SW 1271 (cell line): Measurements from ENCODE around the gene PNKD.

ENCODE experiments used
- DNase-seq, 2 experiments: peaks; one replicate each; lab custom pipeline; 2025; lab: John Stamatoyannopoulos, UW

PNKD gene

DNA sequence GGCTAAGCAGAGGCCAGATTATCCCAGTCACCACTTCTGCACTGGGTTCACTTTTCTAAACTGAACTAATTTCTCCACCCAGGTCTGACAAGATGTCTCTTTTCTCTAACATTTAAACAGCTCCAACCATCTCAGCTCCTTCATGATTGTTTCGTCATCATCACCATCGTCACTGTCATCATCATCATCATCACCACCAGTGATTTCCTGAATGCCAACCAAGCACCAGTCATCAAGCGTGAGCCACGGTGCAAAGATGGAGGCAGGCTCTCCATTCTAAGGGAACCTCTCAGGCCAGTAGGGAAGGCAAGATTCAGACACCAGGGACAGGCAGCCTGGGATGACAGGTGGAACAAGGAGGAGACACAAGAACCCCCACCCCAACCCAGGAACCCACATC lies 47.5 kb downstream of the PNKD start:
- no peak for DNase-seq

DNA sequence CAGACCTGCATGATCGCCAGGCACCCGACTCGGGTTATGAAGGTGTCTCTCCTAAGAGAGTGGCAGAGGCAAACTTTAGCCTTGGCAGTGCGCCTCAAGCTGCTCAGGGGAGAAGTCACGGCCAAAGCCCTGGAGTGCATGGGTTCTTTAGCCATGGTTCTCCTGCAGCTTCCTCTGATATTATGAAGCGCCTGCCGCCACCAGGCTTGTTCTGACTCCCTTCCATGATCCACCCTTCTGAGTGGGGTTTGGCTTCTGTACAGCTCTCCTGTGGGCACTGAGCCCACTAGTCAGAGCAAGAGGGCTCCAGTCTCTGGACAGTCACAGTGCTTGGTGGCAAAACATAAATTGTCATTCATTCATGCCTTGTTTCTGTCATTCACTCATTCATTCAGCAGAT lies 47.9 kb downstream of the PNKD start:
- no peak for DNase-seq

DNA sequence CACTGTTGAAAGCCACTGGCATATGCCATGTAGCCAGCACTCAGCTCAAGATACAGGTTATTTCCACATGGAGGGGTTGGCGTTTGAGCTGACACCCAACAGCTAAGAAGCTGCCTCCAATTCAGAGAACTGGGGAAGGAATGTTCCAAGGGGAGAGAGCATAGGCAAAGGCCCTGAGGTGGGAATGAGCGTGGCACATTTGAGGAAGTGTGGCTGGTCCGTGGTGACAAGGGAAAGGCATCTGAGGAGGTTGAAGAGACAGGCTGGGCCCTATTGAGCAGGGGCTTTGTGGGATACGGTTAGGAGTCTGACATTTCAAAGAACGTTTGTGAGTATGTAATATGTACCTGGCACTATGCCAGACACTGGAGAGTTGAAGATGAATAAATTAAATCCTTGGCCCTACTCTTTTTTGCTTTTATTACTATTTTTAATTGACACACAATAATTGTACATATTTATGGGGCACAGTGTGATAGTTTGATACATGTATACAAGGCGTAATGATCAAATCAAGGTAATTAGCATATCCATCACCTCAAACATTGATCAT lies 49.6 kb downstream of the PNKD start:
- DNase-seq = no peak

DNA sequence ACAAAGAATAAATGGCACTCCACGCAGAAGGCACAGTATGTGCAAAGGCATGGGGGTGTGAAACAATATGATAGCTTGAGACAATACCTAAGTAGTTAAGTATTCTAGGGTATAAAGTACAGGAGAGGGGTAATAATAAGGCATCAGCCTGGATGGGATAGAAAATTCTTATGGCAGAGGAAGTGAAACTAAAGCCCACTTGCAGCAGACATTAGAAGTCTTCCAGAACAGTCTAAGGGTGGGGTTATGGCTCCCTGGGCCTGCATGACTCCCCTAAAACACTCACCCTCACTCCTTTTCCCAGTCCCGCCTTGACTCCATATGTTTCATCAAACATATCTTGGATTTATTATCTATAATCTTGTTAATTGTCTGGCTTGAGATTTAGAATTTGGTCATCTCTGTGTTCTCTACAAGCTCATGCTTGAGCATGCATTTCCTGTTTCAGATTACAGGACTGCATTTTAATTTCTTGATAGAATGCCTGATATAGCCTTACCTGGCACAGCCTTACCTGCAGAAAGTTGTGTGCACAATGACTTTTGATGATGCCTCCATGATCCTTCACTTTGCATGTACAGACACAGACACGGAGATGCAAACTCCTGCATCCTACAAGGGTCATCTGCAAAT lies 50.5 kb downstream of the PNKD start:
- DNase-seq = no peak

DNA sequence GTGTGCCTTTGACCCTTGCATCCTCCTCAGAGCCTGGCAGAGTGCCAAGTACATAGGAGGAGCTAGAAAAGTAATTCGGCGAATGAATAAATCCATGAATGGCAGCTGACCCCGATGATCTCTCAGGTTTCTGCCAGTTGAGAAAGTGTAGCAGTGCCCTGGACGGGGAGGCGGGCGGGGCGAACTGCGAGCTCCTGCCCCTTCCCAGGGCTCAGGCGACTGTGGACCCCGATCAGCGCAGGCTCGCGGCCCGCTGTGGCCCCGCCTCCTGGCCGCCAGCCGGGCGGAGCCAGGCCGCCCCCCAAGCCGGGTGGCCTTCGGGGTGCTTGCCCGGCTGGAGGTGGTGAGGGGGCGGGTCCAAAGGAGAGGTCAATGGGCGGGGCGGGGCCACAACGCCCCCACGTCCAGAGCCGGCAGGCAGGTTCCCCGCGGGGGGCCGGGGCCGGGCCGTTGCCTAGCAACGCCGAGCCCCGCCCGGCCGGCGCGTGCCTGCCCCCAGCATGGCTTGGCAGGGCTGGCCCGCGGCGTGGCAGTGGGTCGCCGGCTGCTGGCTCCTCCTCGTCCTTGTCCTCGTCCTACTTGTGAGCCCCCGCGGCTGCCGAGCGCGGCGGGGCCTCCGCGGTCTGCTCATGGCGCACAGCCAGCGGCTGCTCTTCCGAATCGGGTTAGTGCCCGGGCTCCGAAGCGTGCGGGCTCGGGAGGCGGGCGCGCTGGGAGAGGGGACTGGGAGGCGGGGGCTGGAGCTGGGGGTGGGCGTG lies 52.6 kb downstream of the PNKD start:
- DNase-seq = peak; percentile 31 to 78

DNA sequence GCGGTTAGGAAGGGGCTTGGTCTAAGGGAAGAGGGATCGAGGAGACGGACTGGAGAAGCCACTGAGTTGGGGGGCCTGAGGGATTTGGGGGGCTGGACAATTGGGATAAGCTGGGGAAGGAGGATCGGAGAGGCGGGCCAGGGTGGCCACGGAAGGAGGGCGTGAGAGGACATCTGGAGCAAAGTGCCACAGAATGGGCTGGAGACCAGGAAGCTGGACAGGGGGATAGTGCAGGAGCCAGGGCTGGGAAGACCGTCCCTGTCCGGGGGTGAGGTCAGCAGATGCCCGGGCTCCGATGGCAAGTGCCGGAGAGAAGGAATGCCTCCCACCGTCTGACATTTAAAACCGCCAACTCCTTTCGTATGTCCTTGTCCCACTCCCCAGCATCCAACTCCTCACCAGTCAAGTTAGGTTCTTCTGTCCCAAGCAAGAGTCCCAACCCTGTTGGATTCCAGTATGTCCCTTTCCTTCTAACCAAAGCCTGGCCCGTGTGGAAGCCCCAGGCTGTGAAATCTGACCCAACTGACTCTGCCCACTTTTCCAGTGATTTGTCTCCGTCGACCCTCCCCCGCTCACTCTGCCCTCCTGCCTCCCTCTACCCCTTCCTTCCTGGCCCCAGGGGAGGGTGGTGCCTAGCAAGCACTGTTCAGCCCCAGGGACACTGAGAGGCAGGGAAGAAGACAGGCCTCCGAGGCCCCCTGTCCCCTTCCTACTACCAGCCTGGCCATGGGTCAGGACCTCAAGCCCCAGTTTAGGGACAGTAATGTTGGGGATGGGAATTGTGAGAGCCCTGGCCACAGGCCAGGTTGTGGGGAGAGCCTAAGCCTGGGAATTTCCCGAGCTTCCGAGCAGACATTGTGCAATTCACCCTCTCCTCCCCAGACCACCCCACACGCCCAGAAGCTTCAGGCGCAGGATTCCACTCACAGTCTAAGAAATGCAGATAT lies 53.5 kb downstream of the PNKD start:
- DNase-seq = peak; percentile 23 to 56

DNA sequence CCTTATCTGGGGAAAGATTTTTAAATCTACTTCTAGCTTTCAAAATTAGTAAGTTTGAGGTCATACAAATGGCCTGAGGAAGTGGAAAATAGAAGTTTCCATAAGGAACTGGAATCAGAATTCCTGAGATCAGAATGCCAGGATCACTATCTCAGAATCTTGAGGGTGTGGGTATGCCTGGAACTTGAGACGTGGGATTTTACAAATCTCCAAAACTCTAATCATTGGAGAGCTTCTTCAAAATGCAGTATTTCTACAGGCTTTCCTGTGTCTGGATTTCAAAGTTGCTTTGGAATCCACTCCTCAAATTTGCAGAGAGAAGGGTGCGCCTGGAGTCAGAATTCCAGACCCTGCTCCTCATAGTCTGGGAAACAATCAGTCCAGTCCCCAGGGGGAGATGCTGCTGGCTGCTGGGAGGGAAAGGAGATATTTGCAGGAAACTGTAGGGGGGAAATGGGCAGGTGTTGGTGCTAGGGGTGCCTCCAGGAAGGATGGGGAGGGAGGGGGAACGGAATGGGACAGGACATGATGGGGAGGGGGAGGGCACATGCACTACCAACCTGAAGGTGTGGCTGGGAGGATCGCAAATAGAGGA lies 55.3 kb downstream of the PNKD start:
- no peak for DNase-seq

DNA sequence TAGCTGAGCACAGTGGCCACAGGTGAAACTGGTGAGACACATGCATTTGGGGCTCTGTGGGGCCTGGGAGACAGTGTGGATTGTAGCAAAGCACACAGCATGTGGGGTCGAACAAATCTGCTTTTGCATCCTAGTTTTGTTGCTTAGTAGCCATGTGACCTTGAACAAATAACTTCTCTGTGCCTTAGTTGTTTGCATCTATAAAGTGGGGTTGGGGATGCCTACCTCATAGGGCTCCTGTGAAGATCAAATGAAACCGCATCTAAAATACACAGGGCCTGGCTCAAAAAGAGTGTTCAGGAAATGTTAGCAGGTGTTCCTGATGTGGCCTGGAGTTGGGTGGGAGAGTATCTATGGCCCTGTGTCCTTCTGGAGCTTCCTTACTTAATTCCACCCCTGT lies 56.0 kb downstream of the PNKD start:
- DNase-seq = no peak

DNA sequence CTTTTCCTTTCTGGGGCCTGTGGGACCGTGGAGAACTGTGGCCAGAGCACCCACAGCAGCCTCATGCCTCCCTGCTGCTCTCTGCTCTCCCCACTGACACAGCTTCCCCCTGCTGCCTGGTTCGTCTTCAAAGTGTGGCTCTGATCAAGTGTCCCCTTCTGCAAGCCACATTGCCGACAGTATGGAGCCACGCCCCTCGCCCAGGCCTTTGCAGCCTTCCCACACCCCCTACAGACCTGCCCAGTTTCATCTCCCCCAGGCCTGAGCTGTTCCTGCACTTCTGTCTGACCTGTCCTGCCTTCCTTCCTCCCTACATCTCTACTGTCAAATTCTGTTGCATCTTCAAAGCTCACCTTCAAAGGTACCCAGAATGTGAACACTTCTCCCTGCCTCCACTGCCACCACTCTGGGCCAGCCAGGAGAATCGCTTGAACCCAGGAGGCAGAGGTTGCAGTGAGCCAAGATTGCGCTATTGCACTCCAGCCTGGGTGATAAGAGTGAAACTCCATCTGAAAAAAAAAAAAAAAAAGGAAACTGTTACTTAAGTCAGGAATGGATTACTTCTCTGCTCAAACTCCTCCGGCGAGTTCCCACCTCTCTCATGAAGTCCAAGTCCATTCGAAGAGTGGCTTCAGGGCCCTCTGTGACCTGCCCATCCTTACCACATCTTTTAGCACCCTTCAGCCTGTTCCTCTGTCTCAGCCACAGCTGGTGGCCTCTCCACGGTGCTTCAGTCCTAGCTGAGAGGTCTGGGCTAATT lies 57.3 kb downstream of the PNKD start:
- no peak for DNase-seq

DNA sequence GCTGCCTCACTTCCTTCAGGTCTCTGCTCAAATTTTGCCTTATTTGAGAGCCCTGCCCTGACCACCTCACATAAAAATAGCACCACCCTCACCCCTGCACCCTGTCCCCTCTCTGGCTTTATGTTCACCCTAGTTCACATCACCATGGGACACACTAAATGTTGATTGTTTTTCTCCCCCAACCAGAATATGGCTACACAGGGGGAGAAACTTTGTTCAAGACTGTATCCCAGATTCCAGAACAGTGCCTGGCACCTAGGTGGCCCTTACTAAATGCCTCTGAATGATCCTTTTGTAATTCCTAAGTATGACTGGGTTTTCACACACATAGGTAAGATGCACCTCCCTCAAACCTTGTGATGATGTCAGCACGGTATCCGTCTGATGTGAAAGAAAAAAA lies 58.0 kb downstream of the PNKD start:
- DNase-seq = no peak

DNA sequence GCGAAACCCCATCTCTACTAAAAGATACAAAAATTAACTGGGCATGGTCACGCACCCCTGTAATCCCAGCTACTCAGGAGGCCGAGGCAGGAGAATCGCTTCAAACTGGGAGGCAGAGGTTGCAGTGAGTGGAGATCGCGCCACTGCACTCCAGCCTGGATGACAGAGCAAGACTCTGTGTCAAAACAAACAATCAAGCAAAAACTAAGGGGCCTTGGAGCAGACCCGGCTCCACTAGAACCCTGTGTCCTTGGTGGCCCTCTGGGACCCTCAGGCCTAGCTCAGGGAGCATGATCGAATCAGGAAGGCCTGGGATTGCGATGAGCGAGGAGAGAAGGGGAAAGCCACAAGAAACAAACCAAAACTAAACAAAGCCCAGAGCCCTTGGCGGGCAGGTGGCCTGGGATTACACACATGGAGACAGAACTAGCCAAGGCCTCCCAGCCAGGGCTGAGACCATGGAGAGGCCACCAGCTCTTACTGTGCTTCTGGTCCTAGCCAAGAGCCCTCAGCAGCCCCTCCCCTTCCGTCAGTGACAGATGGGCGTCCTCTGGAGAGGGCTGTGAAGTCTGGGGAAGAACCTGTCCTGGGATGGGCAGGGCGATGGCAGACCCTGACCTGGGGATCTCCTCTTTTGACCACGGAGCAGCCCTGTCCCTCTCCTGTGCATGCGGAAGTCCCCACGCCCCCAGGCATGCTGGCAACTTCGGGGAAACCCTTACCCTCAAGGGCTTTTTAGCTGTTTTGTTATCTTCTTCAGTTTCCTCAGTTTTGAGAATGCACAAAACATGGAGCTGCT lies 58.9 kb downstream of the PNKD start:
- DNase-seq = no peak

DNA sequence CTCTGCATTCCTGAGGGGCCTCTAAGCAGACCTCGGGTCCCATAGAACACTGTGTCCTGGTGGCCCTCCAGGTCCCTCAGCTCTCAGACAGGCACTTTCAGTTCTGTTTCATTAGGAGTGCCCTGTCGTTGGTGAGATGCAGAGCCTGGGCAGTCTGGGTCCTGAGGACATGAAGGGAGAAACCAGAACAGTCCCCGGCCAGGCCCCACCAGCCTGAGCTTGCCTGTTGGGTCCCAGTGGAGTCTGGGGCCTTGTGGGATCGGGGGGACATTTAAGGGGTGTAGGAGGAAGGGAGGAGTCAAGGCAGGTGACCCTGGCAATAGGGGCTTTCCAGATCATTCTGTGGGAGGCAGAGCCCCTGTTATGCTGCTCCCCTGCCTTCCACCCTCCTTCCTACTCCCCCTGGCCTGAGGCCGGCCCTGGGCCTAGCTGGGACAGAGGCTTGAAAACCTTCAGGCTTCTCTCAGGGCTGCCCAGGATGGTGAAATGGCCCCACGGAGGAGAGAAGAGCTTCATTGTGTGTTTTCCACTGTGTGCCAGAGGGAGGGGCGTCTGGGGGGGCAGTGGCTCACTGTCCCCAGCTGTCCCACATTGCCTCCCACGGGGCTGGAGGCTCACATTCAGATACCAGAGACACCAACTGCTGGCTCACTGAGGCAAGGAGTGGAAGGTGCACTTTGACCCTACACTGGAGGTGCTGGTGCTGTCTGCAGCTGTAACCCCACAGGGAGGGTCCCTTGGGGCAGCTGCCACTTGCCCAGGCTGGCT lies 59.7 kb downstream of the PNKD start:
- no peak for DNase-seq

DNA sequence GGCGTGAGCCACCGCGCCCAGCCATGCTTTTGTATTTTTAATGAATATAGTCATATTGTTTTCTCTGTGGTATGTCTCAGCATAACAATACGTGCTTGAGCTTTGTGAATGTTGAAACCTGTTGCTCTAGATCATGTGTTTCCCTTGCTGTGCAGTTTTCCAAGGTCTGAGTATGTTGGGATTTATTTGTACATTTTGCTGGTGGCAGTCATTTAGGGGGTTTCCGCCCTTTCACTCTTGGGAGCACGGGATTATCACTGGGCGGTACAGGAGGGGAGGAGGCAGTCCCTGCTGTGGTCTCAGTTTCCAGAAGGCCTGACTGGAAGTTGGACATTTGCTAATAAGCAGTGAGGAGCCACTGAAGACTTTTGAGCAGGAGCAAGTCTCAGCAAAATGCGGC lies 61.4 kb downstream of the PNKD start:
- DNase-seq = no peak

DNA sequence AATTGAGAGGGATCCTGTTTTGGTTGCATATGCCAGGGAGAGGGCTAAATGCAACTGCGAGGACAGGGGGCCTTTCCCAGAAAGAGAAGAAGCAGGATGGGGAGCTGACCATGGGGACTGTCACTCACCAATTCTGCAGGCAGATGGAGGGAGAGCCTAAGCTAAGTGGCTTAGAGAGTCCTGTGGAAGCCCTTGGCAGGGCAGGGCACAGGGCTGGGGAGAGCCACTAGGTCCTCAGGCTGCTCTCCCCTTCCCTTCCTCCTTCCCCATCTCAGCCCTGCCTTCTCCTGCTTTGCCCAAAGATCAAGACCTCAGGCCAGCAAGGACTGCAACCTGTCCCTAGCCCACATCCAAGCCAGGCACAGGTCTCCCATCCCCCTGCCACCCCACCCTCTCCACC lies 62.0 kb downstream of the PNKD start:
- no peak for DNase-seq

DNA sequence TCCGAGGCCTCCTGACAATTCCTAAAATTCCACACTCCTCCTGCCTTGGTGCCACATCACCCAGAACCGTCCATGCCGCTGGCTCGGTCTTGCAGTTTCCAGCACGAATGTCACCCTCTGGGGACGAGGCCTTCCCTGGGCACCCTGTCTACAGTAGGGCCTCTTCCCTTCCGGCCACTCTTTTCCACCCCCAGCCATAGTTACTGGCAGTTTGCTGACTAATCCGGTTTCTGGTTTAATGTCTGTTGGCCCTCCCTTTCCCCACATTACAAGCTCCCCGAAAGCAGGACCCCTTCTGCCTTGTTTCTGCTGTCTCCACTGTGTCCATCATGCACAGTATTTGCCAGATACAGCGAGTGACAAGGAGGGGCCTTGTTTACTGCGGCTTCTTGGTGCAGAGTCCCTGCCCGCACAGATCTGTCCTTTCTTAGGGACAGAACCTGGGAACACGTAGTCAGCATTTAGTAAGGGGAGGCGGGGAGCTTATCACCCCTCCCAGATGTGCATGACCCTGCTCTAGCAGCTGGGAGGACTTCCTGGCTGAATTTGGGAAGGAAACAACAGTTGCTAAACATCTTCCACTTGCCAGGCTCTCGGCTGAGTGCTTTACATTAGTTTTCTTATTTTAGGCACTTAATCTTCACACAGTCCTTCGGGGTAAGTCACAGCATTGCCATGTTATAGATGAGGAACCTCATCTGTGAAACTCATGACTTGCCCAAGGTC lies 62.8 kb downstream of the PNKD start:
- DNase-seq = no peak

DNA sequence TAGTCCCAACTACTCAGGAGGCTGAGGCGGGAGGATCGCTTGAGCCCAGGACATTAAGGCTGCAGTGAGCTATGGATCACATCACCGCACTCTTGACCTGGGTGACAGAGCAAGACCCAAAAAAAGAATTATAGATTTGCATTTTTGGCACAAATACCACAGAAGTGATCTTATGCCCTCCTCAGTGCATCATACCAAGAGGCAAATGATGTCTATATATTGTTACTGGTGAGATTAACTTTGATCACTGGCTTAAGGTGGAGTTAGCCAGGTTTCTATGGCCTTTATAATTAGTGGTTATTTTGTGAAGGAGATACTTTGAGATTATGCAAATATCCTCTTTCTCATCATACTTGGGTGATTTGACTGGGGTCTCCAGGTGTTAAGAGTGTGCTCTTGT lies 64.2 kb downstream of the PNKD start:
- no peak for DNase-seq

DNA sequence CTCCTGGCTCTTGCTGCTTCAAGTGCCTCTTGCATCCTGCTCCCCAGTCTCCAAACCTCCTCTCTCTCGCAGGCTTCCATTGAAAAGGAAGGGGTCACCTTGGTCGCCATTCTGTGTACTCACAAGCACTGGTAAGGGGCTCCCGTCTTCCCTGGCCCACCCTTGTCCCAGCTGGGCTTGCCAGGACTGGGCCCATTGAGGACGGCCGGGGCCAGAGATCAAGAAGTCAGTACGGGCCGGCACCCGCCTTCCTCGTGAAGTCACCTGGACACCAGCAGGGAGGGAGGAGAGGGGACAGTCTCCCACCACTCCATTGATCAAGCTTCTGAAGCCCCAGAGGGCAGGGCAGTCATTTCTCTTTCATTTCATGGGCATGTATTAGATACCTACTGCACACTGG lies 70.3 kb downstream of the PNKD start:
- no peak for DNase-seq

DNA sequence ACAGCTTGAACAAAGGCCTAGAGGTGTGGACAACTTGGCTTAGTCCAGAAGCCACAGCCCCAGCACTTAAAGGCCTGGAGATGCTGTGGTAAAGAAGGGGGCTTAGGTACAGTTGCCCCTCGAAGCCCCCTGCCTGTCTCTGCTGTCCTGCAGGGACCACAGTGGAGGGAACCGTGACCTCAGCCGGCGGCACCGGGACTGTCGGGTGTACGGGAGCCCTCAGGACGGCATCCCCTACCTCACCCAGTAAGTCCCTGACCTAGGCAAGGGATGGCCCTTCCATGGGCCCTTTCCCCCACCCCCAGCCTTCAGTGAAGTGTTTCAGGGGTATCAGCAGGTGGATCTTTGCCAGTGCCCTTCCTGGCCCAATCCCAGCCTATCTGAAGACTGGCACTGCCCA lies 71.1 kb downstream of the PNKD start:
- no peak for DNase-seq

DNA sequence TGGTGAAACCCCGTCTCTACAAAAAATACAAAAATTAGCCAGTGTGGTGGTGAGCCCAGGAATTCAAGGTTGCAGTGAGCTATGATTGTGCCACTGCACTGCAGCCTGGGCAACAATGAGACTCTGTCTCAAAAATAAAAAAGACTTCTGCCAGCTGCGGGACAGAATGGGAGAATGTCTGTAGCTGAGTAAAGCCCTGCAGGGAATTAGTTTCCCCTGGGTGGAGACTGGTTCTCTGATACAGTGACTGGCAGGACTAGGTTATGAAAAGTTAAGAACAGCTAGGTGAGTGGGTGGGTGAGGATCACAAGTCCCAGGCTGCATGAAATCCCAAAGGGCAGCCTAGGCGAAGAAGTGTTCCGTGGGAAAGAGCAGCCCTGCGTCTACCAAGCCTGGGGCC lies 72.5 kb downstream of the PNKD start:
- DNase-seq = no peak
